GM12878 (cell line): Measurements from ENCODE around the gene ATXN1. TPM values are rescaled to one million over a fixed set of nuclear protein-coding genes. Genes with fewer than 3 reads are reported as not detected.

Experiments
- ATAC-seq: fragments of 200-7000 bp; cut with Tn5 transposase; 3 replicates; pipeline ENCODE4 v1.9.1; 2020; ENCODE audit warnings: mild to moderate bottlenecking, moderate library complexity
- BruUV-seq: library from RNA; stranded (reverse); fragments of 400-500 nt; replicated peaks from 2 replicates; lab custom pipeline; 2021; lab: Mats Ljungman, UMichigan
- CTCF ChIA-PET: fragments of 300-600 bp; sonication (Branson Sonifier 250); formaldehyde crosslinking; extraction: SDS; loops from one replicate; lab custom pipeline; 2021; ENCODE audit warnings: inconsistent platforms; lab: Yijun Ruan, JAX
- POLR2A ChIA-PET: fragments of 350-600 bp; formaldehyde crosslinking; extraction: SDS; loops from one replicate; lab custom pipeline; 2021; ENCODE audit warnings: inconsistent platforms; lab: Charles Lee
- RAD21 ChIA-PET: fragments of 300-600 bp; sonication (Branson Sonifier 250); formaldehyde crosslinking; loops from one replicate; lab custom pipeline; 2023; ENCODE audit warnings: antibody characterized with exemption; ENCODE audit not compliant: unreplicated experiment; lab: Charles Lee
- SMC1A ChIA-PET: fragments of 300-600 bp; sonication (Branson Sonifier 250); formaldehyde crosslinking; loops from one replicate; lab custom pipeline; 2023; ENCODE audit not compliant: unreplicated experiment, uncharacterized antibody; lab: Charles Lee
- DNase-seq: peaks from one replicate; pipeline ENCODE4 v3.0.0-alpha.2; 2011; ENCODE audit warnings: low read depth, low spot score
- FAIRE-seq: peaks from 3 replicates; lab custom pipeline; 2011; peaks lifted over from hg19 to GRCh38; lab: Jason Lieb, UNC
- H2AFZ ChIP-seq: 2 replicates; pipeline ENCODE4 v1.6.0; 2011; ENCODE audit warnings: low read depth, low read length, control low read depth; ENCODE audit not compliant: control insufficient read depth
- H3K27ac ChIP-seq: 2 replicates; pipeline ENCODE4 v1.5.1; 2011; ENCODE audit warnings: control low read depth; ENCODE audit not compliant: control insufficient read depth, insufficient read depth
- H3K27me3 ChIP-seq, 2 experiments: replicated peaks in 1 of 2; 2 replicates each; pipeline versions ENCODE4 v1.6.0 to v1.6.1; 2011; ENCODE audit warnings: low read length in 1 of 2; ENCODE audit not compliant: control insufficient read depth in 2 of 2, insufficient read depth in 2 of 2
- H3K36me3 ChIP-seq, 2 experiments: 2 replicates each; pipeline ENCODE4 v1.5.1; 2011; ENCODE audit warnings: low read length in 1 of 2; ENCODE audit not compliant: control insufficient read depth in 2 of 2, insufficient read depth in 2 of 2
- H3K4me1 ChIP-seq: 2 replicates; pipeline ENCODE4 v1.6.1; 2011; ENCODE audit warnings: mild to moderate bottlenecking, low read length, moderate library complexity, mixed read lengths; ENCODE audit not compliant: control insufficient read depth, insufficient read depth
- H3K4me2 ChIP-seq: 2 replicates; pipeline ENCODE4 v1.6.0; 2011; ENCODE audit warnings: control low read depth; ENCODE audit not compliant: control insufficient read depth, insufficient read depth
- H3K4me3 ChIP-seq: fragments of 200-600 bp; sonication (generic); 2 replicates; pipeline ENCODE4 v1.5.1; 2016
- H3K79me2 ChIP-seq: 2 replicates; pipeline ENCODE4 v1.6.0; 2011; ENCODE audit warnings: low read length; ENCODE audit not compliant: control insufficient read depth, insufficient read depth
- H3K9ac ChIP-seq: 2 replicates; pipeline ENCODE4 v1.8.0; 2011; ENCODE audit warnings: low read length, control low read depth, mixed read lengths; ENCODE audit not compliant: control insufficient read depth, insufficient read depth
- H3K9me3 ChIP-seq: replicated peaks from 3 replicates; pipeline ENCODE4 v1.5.1; 2011; ENCODE audit warnings: mild to moderate bottlenecking, low read length; ENCODE audit not compliant: control insufficient read depth, insufficient read depth
- H4K20me1 ChIP-seq: 2 replicates; pipeline ENCODE4 v1.6.0; 2011; ENCODE audit not compliant: control insufficient read depth, insufficient read depth
- BACH1 ChIP-seq: fragments of 450-650 bp; IDR thresholded peaks from 2 replicates; pipeline ENCODE4 v1.6.1; 2017; ENCODE audit warnings: mild to moderate bottlenecking, borderline replicate concordance
- BMI1 ChIP-seq: fragments of 450-650 bp; IDR thresholded peaks from 2 replicates; pipeline ENCODE4 v1.6.1; 2016; ENCODE audit warnings: mild to moderate bottlenecking, moderate library complexity, borderline replicate concordance
- CEBPB ChIP-seq, 2 experiments: fragments of 150-350 bp in 1 of 2; IDR thresholded peaks; 2 replicates each; pipeline ENCODE4 v1.6.1; 2012 to 2014; ENCODE audit warnings: low read depth in 2 of 2, low read length in 2 of 2, borderline replicate concordance in 1 of 2, inconsistent platforms in 1 of 2
- CHD4 ChIP-seq: fragments of 200-600 bp; sonication (generic); IDR thresholded peaks from 2 replicates; pipeline ENCODE4 v1.6.1; 2016; ENCODE audit warnings: mild to moderate bottlenecking
- FOXK2 ChIP-seq: fragments of 450-650 bp; IDR thresholded peaks from 2 replicates; pipeline ENCODE4 v1.6.1; 2017; ENCODE audit warnings: mild to moderate bottlenecking, moderate library complexity
- KAT2A ChIP-seq: conservative IDR thresholded peaks from 2 replicates; pipeline ENCODE4 v1.6.1; 2011; ENCODE audit warnings: low read depth, low read length; ENCODE audit not compliant: control insufficient read depth
- KDM1A ChIP-seq: fragments of 200-600 bp; sonication (generic); IDR thresholded peaks from 2 replicates; pipeline ENCODE4 v1.6.1; 2016; ENCODE audit warnings: borderline replicate concordance
- LARP7 ChIP-seq: fragments of 450-650 bp; IDR thresholded peaks from 2 replicates; pipeline ENCODE4 v1.6.1; 2017; ENCODE audit warnings: mild to moderate bottlenecking
- MEF2B ChIP-seq: fragments of 450-650 bp; IDR thresholded peaks from 2 replicates; pipeline ENCODE4 v1.6.1; 2018; ENCODE audit warnings: mild to moderate bottlenecking, moderate library complexity; ENCODE audit not compliant: partially characterized antibody, poor library complexity, severe bottlenecking
- MYB ChIP-seq: fragments of 150-350 bp; IDR thresholded peaks from 2 replicates; pipeline ENCODE4 v1.6.1; 2014; ENCODE audit warnings: mild to moderate bottlenecking, low read depth, low read length, borderline replicate concordance
- NFXL1 ChIP-seq: fragments of 450-650 bp; IDR thresholded peaks from 2 replicates; pipeline ENCODE4 v1.6.1; 2017; ENCODE audit warnings: antibody characterized with exemption, mild to moderate bottlenecking, borderline replicate concordance
- PAX5 ChIP-seq: IDR thresholded peaks from 2 replicates; pipeline ENCODE4 v1.6.1; 2011; ENCODE audit warnings: low read depth, low read length, borderline replicate concordance
- PML ChIP-seq: IDR thresholded peaks from 2 replicates; pipeline ENCODE4 v1.6.1; 2012; ENCODE audit warnings: low read length, inconsistent platforms
- POLR2AphosphoS5 ChIP-seq: IDR thresholded peaks from 2 replicates; pipeline ENCODE4 v1.6.1; 2011; ENCODE audit warnings: mild to moderate bottlenecking, low read length, inconsistent platforms
- PRDM15 ChIP-seq: fragments of 450-650 bp; formaldehyde crosslinking; IDR thresholded peaks from 2 replicates; pipeline ENCODE4 v1.4.0; 2020; ENCODE audit warnings: mild to moderate bottlenecking, moderate library complexity
- SMAD1 ChIP-seq: fragments of 450-650 bp; IDR thresholded peaks from 2 replicates; pipeline ENCODE4 v1.6.1; 2018; ENCODE audit warnings: mild to moderate bottlenecking, low read depth; ENCODE audit not compliant: partially characterized antibody
- TARDBP ChIP-seq: IDR thresholded peaks from 2 replicates; pipeline ENCODE4 v1.6.1; 2016; ENCODE audit warnings: borderline replicate concordance
- YBX1 ChIP-seq: fragments of 450-650 bp; IDR thresholded peaks from 2 replicates; pipeline ENCODE4 v1.6.1; 2016; ENCODE audit warnings: antibody characterized with exemption
- WGBS: methylation state at CpG from one replicate; pipeline ENCODE4 v1.1.6; 2016; ENCODE audit warnings: low lambda C conversion rate; ENCODE audit not compliant: insufficient replicate concordance, insufficient coverage; ENCODE audit errors: missing lambda C conversion rate; 5-methylcytosine and 5-hydroxymethylcytosine counted together
- in situ Hi-C: fragments of 300-500 bp; cut with MboI; formaldehyde crosslinking; loops from 9 replicates; pipeline ENCODE4 v1.14.3; 2018; ENCODE audit warnings: mixed read lengths
- intact Hi-C: fragments of 100-400 bp; cut with micrococcal nuclease; formaldehyde crosslinking; loops from one replicate; pipeline ENCODE4 v1.14.2; 2022; ENCODE audit not compliant: unreplicated experiment
- polyA plus RNA-seq, 11 experiments: library from polyadenylated mRNA; depleted of rRNA in 4 of 11; unstranded in 6 of 11; stranded (reverse) in 5 of 11; fragments of >200 nt; fragmentation: Nextera tagmentation in 4 of 11; fragmentation: Illumina TruSeq in 1 of 11; extraction: Ambion mirVana in 4 of 11; extraction: Trizol in 1 of 11; gene quantifications; 1 replicate in 1 of 11; 2 replicates in 10 of 11; pipeline versions ENCODE4 v1.2.1 to v1.2.3, GENCODE V29; 2011 to 2016; ENCODE audit warnings: inconsistent platforms in 2 of 11, missing spikeins in 2 of 11, low read depth in 1 of 11
- total RNA-seq, 4 experiments: library from RNA; depleted of rRNA in 3 of 4; stranded (reverse); fragments of >200 nt in 3 of 4; fragmentation: Illumina TruSeq in 1 of 4; extraction: Trizol in 1 of 4; gene quantifications; 2 replicates each; pipeline versions ENCODE4 v1.2.1 to v1.2.3, GENCODE V29; 2013 to 2021
- TF ChIP-seq, protein P1 (sequence below): IDR thresholded peaks from 2 replicates; pipeline ENCODE4 v1.6.1; 2012; ENCODE audit warnings: low read depth, low read length, improper control_type of control experiment
- TF ChIP-seq, protein P2 (sequence below): fragments of 450-650 bp; IDR thresholded peaks from 2 replicates; pipeline ENCODE4 v1.6.1; 2016; ENCODE audit warnings: mild to moderate bottlenecking

The ATXN1 gene
- total and polyA plus RNA-seq, 10 of the 15 experiments (the other 5 are each of a cell fraction or from before 2014, with no cell fraction given), result 12.2 to 51.2 (median 20.5) TPM

- H3K4me3 ChIP-seq, result no peak overlapping the region
- H3K4me1 ChIP-seq, result peaks cover 35% of the 10 kb centered on the region
- H3K4me2 ChIP-seq, result no peak overlapping the region
- CTCF ChIA-PET, result interaction anchor here (0.8 to 5.3 kb wide), 2 partner anchors 11 to 71 kb away, joined by 3 to 23 read pairs; no protein-coding TSS in a partner anchor
- no peak overlapping the region for H2AFZ ChIP-seq
- WGBS, result 98% methylated on average over 2 of the region's 2 CpGs
- H3K9me3 ChIP-seq, result no peaks in the 10 kb centered on the region
- SMC1A ChIA-PET, result interaction anchor here (1.1 to 15.6 kb wide), 5 partner anchors 8 to 71 kb away, joined by 3 to 314 read pairs (median 6); no protein-coding TSS in a partner anchor
- H3K79me2 ChIP-seq, result peaks cover 26% of the 10 kb centered on the region
- in situ Hi-C loops, result no loop called here
- intact Hi-C loops, result no loop called here
- RAD21 ChIA-PET, result interaction anchor here (0.9 to 4.6 kb wide), 4 partner anchors 8 to 35 kb away, joined by 3 to 33 read pairs (median 7); no protein-coding TSS in a partner anchor
- H3K36me3 ChIP-seq, result peaks cover 3 to 5% of the 10 kb centered on the region in 2 experiments; a peak in 3 of 4 replicates
- no peak for FAIRE-seq
- no peak overlapping the region for H3K9ac ChIP-seq
- no peaks in the 10 kb centered on the region for H4K20me1 ChIP-seq
- H3K27ac ChIP-seq, result no peak overlapping the region
- BruUV-seq, result no TSS peak
- TF ChIP-seq BMI1, result no peak
- TF ChIP-seq, protein P1, sequence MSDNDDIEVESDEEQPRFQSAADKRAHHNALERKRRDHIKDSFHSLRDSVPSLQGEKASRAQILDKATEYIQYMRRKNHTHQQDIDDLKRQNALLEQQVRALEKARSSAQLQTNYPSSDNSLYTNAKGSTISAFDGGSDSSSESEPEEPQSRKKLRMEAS, result no peak
- TF ChIP-seq LARP7, result no peak
- TF ChIP-seq PML, result no peak
- no peak for TF ChIP-seq POLR2AphosphoS5
- no peak for TF ChIP-seq FOXK2
- TF ChIP-seq CEBPB (IDR thresholded peaks at IDR 0.05; ENCODE audit: borderline replicate concordance in 1 of 2, low read depth in 2 of 2, low read length in 2 of 2), result no peak
- TF ChIP-seq MEF2B, result no peak
- no peak for TF ChIP-seq SMAD1
- no peak for TF ChIP-seq PRDM15
- TF ChIP-seq TARDBP, result no peak
- TF ChIP-seq, protein P2, sequence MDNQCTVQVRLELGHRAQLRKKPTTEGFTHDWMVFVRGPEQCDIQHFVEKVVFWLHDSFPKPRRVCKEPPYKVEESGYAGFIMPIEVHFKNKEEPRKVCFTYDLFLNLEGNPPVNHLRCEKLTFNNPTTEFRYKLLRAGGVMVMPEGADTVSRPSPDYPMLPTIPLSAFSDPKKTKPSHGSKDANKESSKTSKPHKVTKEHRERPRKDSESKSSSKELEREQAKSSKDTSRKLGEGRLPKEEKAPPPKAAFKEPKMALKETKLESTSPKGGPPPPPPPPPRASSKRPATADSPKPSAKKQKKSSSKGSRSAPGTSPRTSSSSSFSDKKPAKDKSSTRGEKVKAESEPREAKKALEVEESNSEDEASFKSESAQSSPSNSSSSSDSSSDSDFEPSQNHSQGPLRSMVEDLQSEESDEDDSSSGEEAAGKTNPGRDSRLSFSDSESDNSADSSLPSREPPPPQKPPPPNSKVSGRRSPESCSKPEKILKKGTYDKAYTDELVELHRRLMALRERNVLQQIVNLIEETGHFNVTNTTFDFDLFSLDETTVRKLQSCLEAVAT, result no peak
- TF ChIP-seq MYB, result no peak
- no peak for TF ChIP-seq PAX5
- TF ChIP-seq BACH1, result no peak
- TF ChIP-seq KDM1A, result no peak
- no peak for TF ChIP-seq CHD4
- no peak for TF ChIP-seq NFXL1
- TF ChIP-seq YBX1, result no peak
- no peak for TF ChIP-seq KAT2A
- TF ChIP-seq, all 136 proteins: peak for 0
- POLR2A ChIA-PET, result interaction anchor here (1.3 to 1.9 kb wide), 2 partner anchors 21 to 33 kb away, joined by 3 to 6 read pairs; no protein-coding TSS in a partner anchor
- DNase-seq, result no peak
- no peak for ATAC-seq
- no peaks in the 10 kb centered on the region for H3K27me3 ChIP-seq
Observed at GRCh38 chr6:16441262-16441661, 320.0 kb downstream of the ATXN1 start.
